GM13977 (cell line): ENCODE data around the gene THOC3.
"Not testable (repeated sequence)": the region's sequence is repeated elsewhere in the genome, so short reads cannot be mapped to it uniquely, and the experiment has no call there.

Experiments used
- DNase-seq: peaks from one replicate; pipeline ENCODE4 v3.0.0; 2012; ENCODE audit warnings: low spot score
- in situ Hi-C: fragments of 300-500 bp; cut with MboI; formaldehyde crosslinking; loops from one replicate; pipeline ENCODE4 v1.12.0; 2022; ENCODE audit warnings: low sequenced_read_pairs, low pct_unique_long_range_greater_than_20kb, mixed read lengths, inconsistent platforms; ENCODE audit not compliant: unreplicated experiment
- TF ChIP-seq, protein P1 (sequence below): IDR thresholded peaks from 2 replicates; pipeline ENCODE4 v1.5.1; 2012; ENCODE audit warnings: mild to moderate bottlenecking, control low read depth; ENCODE audit not compliant: insufficient read depth; ENCODE audit errors: extremely low read depth, missing control alignments

THOC3 gene

DNA sequence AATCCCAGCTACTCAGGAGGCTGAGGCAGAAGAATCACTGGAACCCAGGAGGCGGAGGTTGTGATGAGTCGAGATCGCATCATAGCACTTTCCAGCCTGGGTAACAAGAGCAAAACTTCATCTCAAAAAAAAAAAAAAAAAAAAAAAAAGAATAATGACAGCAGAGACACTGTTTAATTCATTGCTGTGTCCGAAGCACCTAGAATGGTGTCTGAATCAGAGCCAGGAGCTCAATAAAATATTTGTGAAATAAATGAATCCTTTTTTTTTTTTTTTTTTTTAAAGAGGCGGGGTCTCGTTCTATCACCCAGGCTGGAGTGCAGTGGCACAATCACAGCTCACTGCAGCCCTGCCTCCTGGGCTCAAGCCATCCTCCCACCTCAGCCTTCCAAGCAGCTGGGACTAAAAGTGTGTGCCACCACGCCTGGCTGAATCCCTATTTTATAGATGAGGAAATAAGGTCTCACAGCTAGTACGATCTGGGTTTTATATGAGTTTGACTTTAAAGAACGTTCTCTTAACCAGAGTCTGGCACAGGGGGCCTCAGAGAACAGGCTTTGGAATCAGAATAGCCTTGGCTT lies 47.8 kb downstream of the THOC3 start:
- in situ Hi-C loops, result no loop called here
- no peak for DNase-seq
- TF ChIP-seq, protein P1, sequence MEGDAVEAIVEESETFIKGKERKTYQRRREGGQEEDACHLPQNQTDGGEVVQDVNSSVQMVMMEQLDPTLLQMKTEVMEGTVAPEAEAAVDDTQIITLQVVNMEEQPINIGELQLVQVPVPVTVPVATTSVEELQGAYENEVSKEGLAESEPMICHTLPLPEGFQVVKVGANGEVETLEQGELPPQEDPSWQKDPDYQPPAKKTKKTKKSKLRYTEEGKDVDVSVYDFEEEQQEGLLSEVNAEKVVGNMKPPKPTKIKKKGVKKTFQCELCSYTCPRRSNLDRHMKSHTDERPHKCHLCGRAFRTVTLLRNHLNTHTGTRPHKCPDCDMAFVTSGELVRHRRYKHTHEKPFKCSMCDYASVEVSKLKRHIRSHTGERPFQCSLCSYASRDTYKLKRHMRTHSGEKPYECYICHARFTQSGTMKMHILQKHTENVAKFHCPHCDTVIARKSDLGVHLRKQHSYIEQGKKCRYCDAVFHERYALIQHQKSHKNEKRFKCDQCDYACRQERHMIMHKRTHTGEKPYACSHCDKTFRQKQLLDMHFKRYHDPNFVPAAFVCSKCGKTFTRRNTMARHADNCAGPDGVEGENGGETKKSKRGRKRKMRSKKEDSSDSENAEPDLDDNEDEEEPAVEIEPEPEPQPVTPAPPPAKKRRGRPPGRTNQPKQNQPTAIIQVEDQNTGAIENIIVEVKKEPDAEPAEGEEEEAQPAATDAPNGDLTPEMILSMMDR, result no peak

DNA sequence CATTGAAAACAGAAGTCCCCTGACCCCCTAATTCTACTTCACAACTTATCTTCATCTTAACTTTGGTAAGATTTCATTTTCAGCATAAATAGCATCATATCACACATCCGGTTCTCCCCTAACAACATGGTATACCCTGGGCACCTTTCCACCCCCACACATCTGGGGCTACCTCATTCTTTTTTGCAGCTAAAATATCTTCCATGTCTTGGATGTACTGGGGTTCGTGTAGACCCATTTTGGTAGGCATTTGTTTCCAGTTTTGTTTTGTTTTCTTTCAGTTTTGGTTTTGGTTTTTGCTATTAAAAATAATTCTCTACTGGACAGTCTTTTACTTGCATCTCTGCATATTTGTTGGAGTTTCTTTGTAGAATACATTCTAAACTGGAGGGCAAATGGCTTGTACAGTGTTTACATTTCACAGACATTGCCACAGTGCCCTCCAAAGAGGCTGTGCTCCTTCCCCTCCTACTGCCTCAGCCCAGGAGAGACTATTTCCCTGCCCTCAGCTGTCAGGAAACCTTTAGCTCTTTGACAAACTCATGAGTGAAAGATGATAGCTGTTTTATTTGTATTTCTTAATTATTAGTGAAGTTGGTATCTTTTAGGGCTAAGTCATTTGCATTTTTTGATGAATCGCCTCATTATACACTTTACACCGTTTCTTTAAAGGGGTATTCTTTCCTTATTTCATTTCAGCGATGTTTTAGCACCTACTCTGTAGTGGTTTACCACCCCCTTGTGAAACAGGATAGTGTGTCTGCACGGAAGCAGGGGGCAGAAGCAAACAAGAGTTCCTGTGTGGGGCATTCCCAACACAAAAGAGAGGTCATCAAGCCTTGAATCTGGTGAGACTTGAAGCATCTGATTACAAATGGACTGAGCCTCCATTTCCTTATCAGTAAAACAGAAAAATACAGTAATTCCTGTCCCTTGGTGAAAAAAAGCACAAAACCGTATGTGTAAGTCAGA lies 52.8 kb downstream of the THOC3 start:
- DNase-seq, in situ Hi-C loops: not testable (repeated sequence)

DNA sequence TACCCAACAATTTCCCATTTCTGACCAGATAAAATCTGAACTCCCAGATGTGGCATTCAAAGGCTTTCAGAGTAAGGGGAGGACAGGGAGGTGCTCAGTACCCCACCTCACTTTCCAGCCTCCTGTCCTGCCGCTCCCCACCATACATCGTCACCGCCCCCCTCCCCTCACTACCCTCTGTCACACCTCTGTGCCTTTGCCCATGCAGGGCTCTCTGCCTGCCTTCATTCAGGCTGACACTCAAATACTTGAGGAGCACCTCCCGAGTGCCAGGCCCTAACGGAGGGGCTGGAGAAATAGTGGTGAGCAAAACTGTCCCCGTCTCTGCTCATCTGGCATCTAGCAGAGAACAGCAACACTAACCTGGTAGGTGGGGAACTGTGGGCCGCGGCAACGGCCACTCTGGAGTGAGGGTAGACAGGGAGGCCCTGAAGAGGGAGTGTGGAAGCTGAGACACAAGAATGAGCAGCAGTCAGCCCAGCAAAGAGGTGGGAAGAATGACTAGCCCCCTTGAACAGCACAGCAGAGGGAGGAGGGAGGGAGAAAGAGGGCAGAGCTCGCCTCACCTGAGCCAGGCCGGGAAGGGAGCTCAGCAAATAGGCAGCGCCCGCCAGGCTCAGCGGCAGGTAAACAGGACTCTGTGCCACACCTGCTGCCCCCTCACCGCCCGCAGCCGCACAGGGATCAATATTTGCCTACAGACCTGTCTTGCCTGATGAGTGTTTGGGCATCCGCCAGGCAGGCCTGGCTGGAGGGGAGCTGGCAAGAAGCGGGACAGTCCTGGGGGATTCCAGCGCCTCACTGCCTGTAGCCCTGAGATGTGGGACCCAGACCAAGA lies 54.1 kb downstream of the THOC3 start:
- in situ Hi-C loops, DNase-seq: not testable (repeated sequence)

DNA sequence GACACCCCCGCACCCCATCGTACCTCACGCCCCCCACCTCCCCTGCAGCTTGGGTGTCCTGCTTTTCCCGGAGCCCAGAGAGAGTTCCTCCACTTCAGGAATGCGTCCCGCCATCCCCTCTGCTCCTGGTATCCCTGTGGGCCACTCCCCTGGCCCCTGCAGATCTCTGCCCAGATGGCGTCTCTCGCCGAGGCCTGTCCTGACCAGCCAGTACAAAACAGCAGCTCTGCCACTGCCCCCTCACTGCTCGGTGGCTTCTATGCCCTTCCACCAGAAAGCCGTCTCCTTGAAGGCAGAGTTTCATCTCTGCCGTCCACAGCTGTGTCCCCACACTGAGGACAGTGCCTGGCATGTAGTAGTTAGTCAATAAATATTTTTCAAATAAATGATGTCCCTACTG lies 58.0 kb downstream of the THOC3 start:
- DNase-seq, in situ Hi-C loops: not testable (repeated sequence)
